HepG2 (cell line): Measurements from ENCODE around the gene TUNAR. TPM values are rescaled to one million over a fixed set of nuclear protein-coding genes. Genes with fewer than 3 reads are reported as not detected.

Experiments
- ATAC-seq: fragments of 200-7000 bp; cut with Tn5 transposase; 3 replicates; pipeline ENCODE4 v1.9.1; 2020; ENCODE audit warnings: mild to moderate bottlenecking, moderate library complexity
- BruUV-seq: library from RNA; stranded (reverse); fragments of 400-500 nt; replicated peaks from 2 replicates; lab custom pipeline; 2021; lab: Mats Ljungman, UMichigan
- CTCF ChIA-PET: fragments of 300-600 bp; formaldehyde crosslinking; extraction: SDS; loops from one replicate; lab custom pipeline; 2021; ENCODE audit warnings: low total read pairs, inconsistent platforms, low intra/inter-chr PET ratio; lab: Yijun Ruan, JAX
- POLR2A ChIA-PET: fragments of 350-600 bp; sonication (Branson Sonifier 250); formaldehyde crosslinking; loops from one replicate; lab custom pipeline; 2020; ENCODE audit warnings: antibody characterized with exemption, inconsistent platforms; lab: Yijun Ruan, JAX
- DNase-seq: peaks from one replicate; pipeline ENCODE4 v3.0.0-alpha.2; 2015; ENCODE audit warnings: low spot score
- FAIRE-seq: peaks from 3 replicates; lab custom pipeline; 2011; peaks lifted over from hg19 to GRCh38; lab: Jason Lieb, UNC
- H2AFZ ChIP-seq: one replicate; pipeline ENCODE4 v1.6.1; 2011; ENCODE audit warnings: low read length, inconsistent platforms
- H3K27ac ChIP-seq: fragments of 300-600 bp; 3 replicates; pipeline ENCODE4 v1.8.0; 2011; ENCODE audit warnings: mixed run types, mild to moderate bottlenecking, mixed read lengths, low read length, inconsistent platforms; ENCODE audit not compliant: insufficient read depth; ENCODE audit errors: extremely low read length
- H3K27me3 ChIP-seq, 2 experiments: fragments of 200-600 bp in 1 of 2; 2 replicates in 1 of 2; 3 replicates in 1 of 2; pipeline versions ENCODE4 v1.6.0 to v1.8.0; 2011; ENCODE audit warnings: low read length in 2 of 2, mild to moderate bottlenecking in 2 of 2, moderate library complexity in 2 of 2, inconsistent platforms in 1 of 2; ENCODE audit not compliant: insufficient read depth in 2 of 2, control insufficient read depth in 1 of 2
- H3K36me3 ChIP-seq, 2 experiments: fragments of 200-600 bp in 1 of 2; replicated peaks in 1 of 2; 2 replicates in 1 of 2; 3 replicates in 1 of 2; pipeline versions ENCODE4 v1.5.1 to v1.8.0; 2011; ENCODE audit warnings: low read length in 2 of 2, inconsistent platforms in 1 of 2; ENCODE audit not compliant: insufficient read depth in 2 of 2, control insufficient read depth in 1 of 2
- H3K4me1 ChIP-seq: 2 replicates; pipeline ENCODE4 v1.5.1; 2012; ENCODE audit warnings: low read length, inconsistent platforms; ENCODE audit not compliant: insufficient read depth
- H3K4me2 ChIP-seq: 2 replicates; pipeline ENCODE4 v1.6.0; 2011; ENCODE audit warnings: low read depth, low read length, inconsistent platforms
- H3K4me3 ChIP-seq, 3 experiments: fragments of 200-600 bp in 1 of 3; sonication (generic), shearing (Covaris generic) in 1 of 3; replicated peaks in 1 of 3; 2 replicates each; pipeline ENCODE4 v1.5.1; 2011 to 2016; ENCODE audit warnings: low read length in 3 of 3, inconsistent platforms in 2 of 3, low read depth in 2 of 3, mild to moderate bottlenecking in 2 of 3, control low read depth in 1 of 3, mixed read lengths in 1 of 3; ENCODE audit not compliant: insufficient read depth in 1 of 3
- H3K79me2 ChIP-seq: one replicate; pipeline ENCODE4 v1.6.1; 2011; ENCODE audit warnings: low read length, inconsistent platforms; ENCODE audit not compliant: insufficient read depth
- H3K9ac ChIP-seq: 2 replicates; pipeline ENCODE4 v1.6.0; 2011; ENCODE audit warnings: mild to moderate bottlenecking, low read depth, low read length, inconsistent platforms; ENCODE audit not compliant: insufficient read depth
- H3K9me3 ChIP-seq: 2 replicates; pipeline ENCODE4 v1.5.1; 2012; ENCODE audit warnings: mild to moderate bottlenecking, low read length
- H4K20me1 ChIP-seq: 2 replicates; pipeline ENCODE4 v1.6.0; 2011; ENCODE audit warnings: inconsistent platforms, mild to moderate bottlenecking, low read length, moderate library complexity; ENCODE audit not compliant: insufficient read depth
- FOXA1 ChIP-seq, 2 experiments: fragments of 450-650 bp in 1 of 2; sonication (generic) in 1 of 2; formaldehyde crosslinking in 1 of 2; IDR thresholded peaks; 2 replicates each; pipeline versions ENCODE4 v1.4.0 to v1.6.1; 2016 to 2020; ENCODE audit warnings: missing genetic modification reagents in 1 of 2
- FOXO1 ChIP-seq: sonication (generic); formaldehyde crosslinking; IDR thresholded peaks from 2 replicates; pipeline ENCODE4 v1.4.0; 2020; ENCODE audit warnings: missing genetic modification reagents
- HHEX ChIP-seq: IDR thresholded peaks from 2 replicates; pipeline ENCODE4 v1.6.1; 2016; ENCODE audit warnings: control low read depth
- NCOA2 ChIP-seq: sonication (generic); formaldehyde crosslinking; IDR thresholded peaks from 2 replicates; pipeline ENCODE4 v1.8.0; 2022; ENCODE audit warnings: inconsistent platforms
- NFE2 ChIP-seq: sonication (generic); formaldehyde crosslinking; IDR thresholded peaks from 2 replicates; pipeline ENCODE4 v1.4.0; 2020; ENCODE audit warnings: missing genetic modification reagents
- PRMT3 ChIP-seq: sonication (generic); formaldehyde crosslinking; IDR thresholded peaks from 2 replicates; pipeline ENCODE4 v1.8.1; 2022; ENCODE audit warnings: low read depth, mild to moderate bottlenecking, moderate library complexity, missing genetic modification reagents, borderline replicate concordance
- TBX2 ChIP-seq: sonication (generic); formaldehyde crosslinking; IDR thresholded peaks from 2 replicates; pipeline ENCODE4 v1.5.0; 2020; ENCODE audit warnings: missing genetic modification reagents, mild to moderate bottlenecking, borderline replicate concordance
- ZNF331 ChIP-seq: sonication (generic); formaldehyde crosslinking; IDR thresholded peaks from 2 replicates; pipeline ENCODE4 v1.4.0; 2020; ENCODE audit warnings: missing genetic modification reagents
- ZNF550 ChIP-seq: sonication (generic); formaldehyde crosslinking; IDR thresholded peaks from 2 replicates; pipeline ENCODE4 v1.4.0; 2020; ENCODE audit warnings: mild to moderate bottlenecking, missing genetic modification reagents, borderline replicate concordance
- ZNF577 ChIP-seq: sonication (generic); formaldehyde crosslinking; IDR thresholded peaks from 2 replicates; pipeline ENCODE4 v1.4.0; 2020; ENCODE audit warnings: mild to moderate bottlenecking, low read depth, missing genetic modification reagents, borderline replicate concordance
- WGBS: methylation state at CpG from one replicate; pipeline ENCODE4 v1.1.6; 2017; ENCODE audit warnings: low lambda C conversion rate; 5-methylcytosine and 5-hydroxymethylcytosine counted together
- in situ Hi-C: cut with HindIII; loops from 2 replicates; pipeline ENCODE4 v1.10.0; 2017; ENCODE audit warnings: low pct_unique_long_range_greater_than_20kb; ENCODE audit not compliant: extremely low pct_ligation_motif_present
- intact Hi-C: fragments of 100-400 bp; cut with micrococcal nuclease; formaldehyde crosslinking; loops from one replicate; pipeline ENCODE4 v1.10.0; 2022; ENCODE audit not compliant: unreplicated experiment
- polyA plus RNA-seq, 8 experiments: library from polyadenylated mRNA; depleted of rRNA in 3 of 8; stranded (reverse) in 7 of 8; unstranded in 1 of 8; fragments of >200 nt; fragmentation: Illumina TruSeq in 4 of 8; extraction: Trizol in 4 of 8; gene quantifications; 2 replicates each; pipeline versions ENCODE4 v1.2.1 to v1.2.3, GENCODE V29; 2011 to 2016; ENCODE audit warnings: low read depth in 4 of 8, missing spikeins in 1 of 8, mixed read lengths in 1 of 8; ENCODE audit not compliant: insufficient read depth in 1 of 8
- total RNA-seq, 5 experiments: library from RNA; depleted of rRNA; stranded (reverse); fragments of >200 nt; fragmentation: Illumina TruSeq; extraction: Trizol; gene quantifications; 2 replicates each; pipeline ENCODE4 v1.2.3, GENCODE V29; 2016; ENCODE audit warnings: low read depth in 1 of 5
- TF ChIP-seq, protein P1 (sequence below): sonication (generic); formaldehyde crosslinking; IDR thresholded peaks from 2 replicates; pipeline ENCODE4 v1.5.1; 2020; ENCODE audit warnings: missing genetic modification reagents, mild to moderate bottlenecking, borderline replicate concordance
- TF ChIP-seq, protein P2 (sequence below): sonication (generic); formaldehyde crosslinking; IDR thresholded peaks from 2 replicates; pipeline ENCODE4 v1.8.0; 2022; ENCODE audit warnings: low read depth, missing genetic modification reagents

TUNAR gene
- total and polyA plus RNA-seq, 2 of the 13 experiments (the other 11 are each of a cell fraction or from before 2014, with no cell fraction given), result not detected

DNA sequence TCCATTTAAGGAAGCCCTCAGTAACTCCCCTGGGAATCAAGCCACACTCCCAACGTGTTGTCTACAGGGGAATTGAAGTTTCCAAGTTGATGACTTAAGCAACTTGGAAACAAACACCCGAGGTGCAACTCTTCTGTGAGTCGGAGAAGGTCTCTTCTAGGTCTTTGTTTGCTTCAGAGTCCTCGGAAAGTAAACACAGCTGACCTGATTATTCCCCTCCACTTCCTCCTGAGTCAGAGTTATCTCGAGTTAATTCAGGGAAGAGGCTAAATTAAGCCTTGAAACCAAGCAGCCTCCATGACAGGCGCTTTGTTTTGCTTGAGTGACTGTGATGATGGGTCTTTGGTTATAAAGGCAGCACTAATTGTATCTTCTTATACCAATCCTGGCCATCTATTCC is 41.8 kb downstream of the TUNAR start:
- no TSS peak for BruUV-seq
- intact Hi-C loops, result no loop called here
- WGBS, result 0% methylated on average over 6 of the region's 6 CpGs

More for the DNA sequence above, 41.8 kb downstream of the TUNAR start:
- Histone ChIP-seq H3K27ac (no peak overlapping the region), H3K4me2 (no peak overlapping the region), H3K36me3 (no peaks in the 10 kb centered on the region), H3K4me1 (no peaks in the 10 kb centered on the region), H3K9me3 (no peaks in the 10 kb centered on the region), H3K79me2 (no peaks in the 10 kb centered on the region), H3K4me3 (no peak overlapping the region), H3K9ac (no peak overlapping the region)
- ChIA-PET CTCF (no interaction called here), POLR2A (no interaction called here)
- DNase-seq (no peak), FAIRE-seq (no peak)
- in situ Hi-C loops, result no loop called here
- TF ChIP-seq FOXA1 (IDR thresholded peaks at IDR 0.05), result no peak
- no peak for TF ChIP-seq FOXA1 (CRISPR knock-in tag; IDR thresholded peaks at IDR 0.05)
- TF ChIP-seq ZNF331 (CRISPR knock-in tag), result no peak
- TF ChIP-seq, protein P1, sequence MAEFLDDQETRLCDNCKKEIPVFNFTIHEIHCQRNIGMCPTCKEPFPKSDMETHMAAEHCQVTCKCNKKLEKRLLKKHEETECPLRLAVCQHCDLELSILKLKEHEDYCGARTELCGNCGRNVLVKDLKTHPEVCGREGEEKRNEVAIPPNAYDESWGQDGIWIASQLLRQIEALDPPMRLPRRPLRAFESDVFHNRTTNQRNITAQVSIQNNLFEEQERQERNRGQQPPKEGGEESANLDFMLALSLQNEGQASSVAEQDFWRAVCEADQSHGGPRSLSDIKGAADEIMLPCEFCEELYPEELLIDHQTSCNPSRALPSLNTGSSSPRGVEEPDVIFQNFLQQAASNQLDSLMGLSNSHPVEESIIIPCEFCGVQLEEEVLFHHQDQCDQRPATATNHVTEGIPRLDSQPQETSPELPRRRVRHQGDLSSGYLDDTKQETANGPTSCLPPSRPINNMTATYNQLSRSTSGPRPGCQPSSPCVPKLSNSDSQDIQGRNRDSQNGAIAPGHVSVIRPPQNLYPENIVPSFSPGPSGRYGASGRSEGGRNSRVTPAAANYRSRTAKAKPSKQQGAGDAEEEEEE (CRISPR knock-in tag), result no peak
- TF ChIP-seq ZNF577 (CRISPR knock-in tag), result no peak
- no peak for TF ChIP-seq FOXO1
- TF ChIP-seq HHEX (CRISPR knock-in tag), result no peak
- no peak for TF ChIP-seq TBX2 (CRISPR knock-in tag)
- no peak for TF ChIP-seq NCOA2 (CRISPR knock-in tag)
- TF ChIP-seq, protein P2, sequence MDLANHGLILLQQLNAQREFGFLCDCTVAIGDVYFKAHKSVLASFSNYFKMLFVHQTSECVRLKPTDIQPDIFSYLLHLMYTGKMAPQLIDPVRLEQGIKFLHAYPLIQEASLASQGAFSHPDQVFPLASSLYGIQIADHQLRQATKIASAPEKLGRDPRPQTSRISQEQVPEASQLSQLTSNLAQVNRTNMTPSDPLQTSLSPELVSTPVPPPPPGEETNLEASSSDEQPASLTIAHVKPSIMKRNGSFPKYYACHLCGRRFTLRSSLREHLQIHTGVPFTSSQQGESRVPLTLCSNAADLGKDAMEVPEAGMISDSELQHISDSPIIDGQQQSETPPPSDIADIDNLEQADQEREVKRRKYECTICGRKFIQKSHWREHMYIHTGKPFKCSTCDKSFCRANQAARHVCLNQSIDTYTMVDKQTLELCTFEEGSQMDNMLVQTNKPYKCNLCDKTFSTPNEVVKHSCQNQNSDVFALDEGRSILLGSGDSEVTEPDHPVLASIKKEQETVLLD, result no peak
- TF ChIP-seq NFE2, result no peak
- TF ChIP-seq ZNF550, result no peak
- no peak for TF ChIP-seq PRMT3 (CRISPR knock-in tag)
- TF ChIP-seq, all 625 proteins: peak for 0
- no peak for ATAC-seq
- H2AFZ ChIP-seq, result no peak overlapping the region
- H4K20me1 ChIP-seq, result no peaks in the 10 kb centered on the region
- peaks cover 1 to 25% of the 10 kb centered on the region in 2 experiments; a peak in 2 of 5 replicates for H3K27me3 ChIP-seq
